ENCODE results near the gene C6orf47.

- TF ChIP-seq POLR2A (IDR thresholded peaks at IDR 0.05; ENCODE audit: low read depth, low read length): no peak
- no peak for TF ChIP-seq TAF1 (IDR thresholded peaks at IDR 0.05; ENCODE audit: borderline replicate concordance, low read depth, low read length)
Observed at GRCh38 chr6:31700740-31701401, 40.3 kb upstream of the C6orf47 start.

Data from GM12892 (cell line).